A673 (cell line): Measurements from ENCODE around the gene PIEZO1. TPM values are rescaled to one million over a fixed set of nuclear protein-coding genes. Genes with fewer than 3 reads are reported as not detected.

Source experiments
- BruUV-seq: library from RNA; stranded (reverse); fragments of 400-500 nt; replicated peaks from 2 replicates; lab custom pipeline; 2021; lab: Mats Ljungman, UMichigan
- CTCF ChIA-PET: fragments of 300-600 bp; sonication (Branson Sonifier 250); formaldehyde crosslinking; loops from one replicate; lab custom pipeline; 2022; ENCODE audit warnings: antibody characterized with exemption; lab: Charles Lee
- POLR2A ChIA-PET: fragments of 300-600 bp; sonication (Branson Sonifier 250); formaldehyde crosslinking; loops from one replicate; lab custom pipeline; 2022; ENCODE audit warnings: antibody characterized with exemption; ENCODE audit not compliant: low non-redundant PET; lab: Charles Lee
- DNase-seq: peaks from one replicate; pipeline ENCODE4 v3.0.0-alpha.2; 2015; ENCODE audit warnings: low spot score
- H3K27ac ChIP-seq: fragments of 200-600 bp; sonication (generic); 2 replicates; pipeline ENCODE4 v1.5.1; 2016; ENCODE audit warnings: mixed run types, low read depth, mild to moderate bottlenecking, mixed read lengths, antibody characterized with exemption, low read length; ENCODE audit not compliant: poor library complexity, severe bottlenecking
- H3K27me3 ChIP-seq: fragments of 200-600 bp; sonication (generic); replicated peaks from 2 replicates; pipeline ENCODE4 v1.6.1; 2017; ENCODE audit warnings: mixed run types, low read depth, mild to moderate bottlenecking, mixed read lengths, antibody characterized with exemption, low read length; ENCODE audit not compliant: insufficient read depth, poor library complexity
- H3K36me3 ChIP-seq: fragments of 200-600 bp; sonication (generic); 2 replicates; pipeline ENCODE4 v1.6.1; 2016; ENCODE audit warnings: mixed run types, mild to moderate bottlenecking, mixed read lengths, antibody characterized with exemption, low read length; ENCODE audit not compliant: insufficient read depth, poor library complexity, severe bottlenecking
- H3K4me1 ChIP-seq: fragments of 200-600 bp; sonication (generic); 2 replicates; pipeline ENCODE4 v1.6.1; 2017; ENCODE audit warnings: mixed run types, mild to moderate bottlenecking, mixed read lengths, antibody characterized with exemption, low read length; ENCODE audit not compliant: insufficient read depth, poor library complexity, severe bottlenecking
- H3K4me3 ChIP-seq: fragments of 200-600 bp; sonication (generic); 2 replicates; pipeline ENCODE4 v1.5.1; 2016; ENCODE audit warnings: low read depth, mixed run types, mild to moderate bottlenecking, mixed read lengths, low read length; ENCODE audit not compliant: poor library complexity, severe bottlenecking
- H3K9me3 ChIP-seq: fragments of 200-600 bp; sonication (generic); 2 replicates; pipeline ENCODE4 v1.6.1; 2016; ENCODE audit warnings: mixed run types, low read depth, mild to moderate bottlenecking, mixed read lengths, antibody characterized with exemption, low read length; ENCODE audit not compliant: poor library complexity, severe bottlenecking
- CTCF ChIP-seq: fragments of 300-800, 200-600 bp; sonication (generic); conservative IDR thresholded peaks from 2 replicates; pipeline ENCODE4 v1.5.1; 2017; ENCODE audit warnings: low read depth, mild to moderate bottlenecking, antibody characterized with exemption, low read length, moderate library complexity, mixed read lengths
- EZH2 ChIP-seq: fragments of 200-600 bp; sonication (generic); IDR thresholded peaks from 2 replicates; pipeline ENCODE4 v1.6.1; 2017; ENCODE audit warnings: borderline replicate concordance, low read depth, mild to moderate bottlenecking, mixed read lengths, antibody characterized with exemption, low read length; ENCODE audit not compliant: poor library complexity, severe bottlenecking
- intact Hi-C: fragments of 100-400 bp; cut with micrococcal nuclease; formaldehyde crosslinking; loops from one replicate; pipeline ENCODE4 v1.10.0; 2022; ENCODE audit not compliant: unreplicated experiment
- total RNA-seq: library from RNA; stranded (reverse); gene quantifications from 2 replicates; pipeline ENCODE4 v1.2.3, GENCODE V29; 2021

PIEZO1 gene
- total RNA-seq, 1 experiment from 2014 or later: 174 TPM

- ChIA-PET CTCF (interaction anchor here (1.1 kb wide), 1 partner anchor 16 kb away, joined by 8 read pairs; no protein-coding TSS in a partner anchor), POLR2A (no interaction called here)
- DNase-seq: no peak
- intact Hi-C loops: loop anchor here (10.0 kb wide), 1 partner anchor 462 kb away; the partner anchor contains the start of gene ZNF778
- Histone ChIP-seq H3K27ac (peak overlapping the region; percentile 54), H3K27me3 (no peaks in the 10 kb centered on the region), H3K4me3 (no peak overlapping the region), H3K36me3 (no peaks in the 10 kb centered on the region), H3K9me3 (no peaks in the 10 kb centered on the region), H3K4me1 (no peaks in the 10 kb centered on the region)
- no peak for TF ChIP-seq EZH2
- BruUV-seq: no TSS peak
Observed at GRCh38 chr16:88753191-88753590, 31.8 kb downstream of the PIEZO1 start.

GRCh38 chr16:88752386-88753002, 32.5 kb downstream of the PIEZO1 start:
- no peaks in the 10 kb centered on the region for H3K9me3 ChIP-seq
- ChIA-PET CTCF (no interaction called here), POLR2A (no interaction called here)
- intact Hi-C loops: loop anchor here (10.0 kb wide), 1 partner anchor 462 kb away; the partner anchor contains the start of gene ZNF778
- DNase-seq: no peak
- BruUV-seq: no TSS peak
- TF ChIP-seq EZH2 (no peak), CTCF (no peak)
- no peaks in the 10 kb centered on the region for H3K27me3 ChIP-seq
- no peaks in the 10 kb centered on the region for H3K4me1 ChIP-seq
- H3K27ac ChIP-seq: no peak overlapping the region
- H3K36me3 ChIP-seq: no peaks in the 10 kb centered on the region
- no peak overlapping the region for H3K4me3 ChIP-seq

GRCh38 chr16:88750854-88751253, 34.2 kb downstream of the PIEZO1 start:
- CTCF ChIA-PET: no interaction called here
- Histone ChIP-seq H3K4me1 (peaks cover 9% of the 10 kb centered on the region), H3K36me3 (no peaks in the 10 kb centered on the region), H3K9me3 (no peaks in the 10 kb centered on the region), H3K4me3 (no peak overlapping the region), H3K27me3 (no peaks in the 10 kb centered on the region), H3K27ac (no peak overlapping the region)
- POLR2A ChIA-PET: no interaction called here
- DNase-seq: no peak
- intact Hi-C loops: loop anchor here (10.0 kb wide), 1 partner anchor 464 kb away; the partner anchor contains the start of gene ZNF778
- no peak for TF ChIP-seq EZH2
- TF ChIP-seq CTCF: no peak
- no TSS peak for BruUV-seq
